ENCODE data around the gene FOXO3. TPM values are rescaled to one million over a fixed set of nuclear protein-coding genes. Genes with fewer than 3 reads are reported as not detected.

FOXO3 gene
- polyA plus RNA-seq, 1 of the 3 experiments (the other 2 are of a cell fraction), result 8.1 TPM

DNA sequence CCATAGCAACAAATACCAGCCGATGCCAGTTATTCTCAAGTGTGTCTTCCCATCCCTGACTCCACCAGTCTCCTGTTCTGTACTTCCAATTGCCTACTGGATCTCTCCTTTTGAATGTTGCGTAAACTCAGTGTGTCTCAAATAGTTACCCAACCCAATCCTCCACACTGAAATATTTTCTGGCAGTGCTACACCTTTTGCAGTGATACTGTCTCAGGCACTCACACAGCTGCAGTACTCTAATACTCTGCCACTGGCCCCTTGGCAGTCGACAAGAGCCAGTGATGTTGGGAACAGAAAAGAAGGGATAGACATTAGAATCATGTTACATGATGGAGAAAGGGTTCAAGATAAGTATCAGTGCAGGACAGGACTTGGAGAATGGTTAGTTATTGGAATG is 31.8 kb upstream of the FOXO3 start:
- no peaks in the 10 kb centered on the region for H3K36me3 ChIP-seq (replicated peaks in 1 of 2; ENCODE audit: control insufficient read depth in 1 of 2, insufficient read depth in 2 of 2, low read length in 1 of 2)
- CTCF ChIA-PET, result interaction anchor here (0.9 to 3.8 kb wide), 7 partner anchors 13 to 548 kb away, joined by 3 to 32 read pairs (median 3); no protein-coding TSS in a partner anchor
- H3K9me2 ChIP-seq, result no peaks in the 10 kb centered on the region
- no peak for DNase-seq
- 63% methylated on average over 3 of the region's 3 CpGs for WGBS (ENCODE audit: low lambda C conversion rate)
- H3K9me3 ChIP-seq, result no peaks in the 10 kb centered on the region
- peaks cover 4% of the 10 kb centered on the region for H3F3A ChIP-seq (replicated peaks; ENCODE audit: insufficient read depth)
- no peak overlapping the region for H3K4me3 ChIP-seq (ENCODE audit: low read depth in 2 of 2, low read length in 1 of 2)
- no peaks in the 10 kb centered on the region; a peak in 1 of 4 replicates for H3K4me1 ChIP-seq (ENCODE audit: control insufficient read depth in 1 of 2, insufficient read depth in 2 of 2, low read depth in 1 of 2, low read length in 1 of 2)
- POLR2A ChIA-PET, result no interaction called here
- H3K27me3 ChIP-seq (ENCODE audit: insufficient read depth), result no peaks in the 10 kb centered on the region
- H2AFZ ChIP-seq (ENCODE audit: low read depth), result no peak overlapping the region
- H3K79me2 ChIP-seq (ENCODE audit: insufficient read depth), result no peaks in the 10 kb centered on the region
- no peak overlapping the region for H3K27ac ChIP-seq (ENCODE audit: low read depth in 2 of 2, low read length in 1 of 2)
- TF ChIP-seq MEF2A (IDR thresholded peaks at IDR 0.05; ENCODE audit: borderline replicate concordance, low read depth) (no peak), RXRA (IDR thresholded peaks at IDR 0.05; ENCODE audit: borderline replicate concordance, low read depth) (no peak), GABPA (IDR thresholded peaks at IDR 0.05; ENCODE audit: low read depth) (no peak), GATA2 (CRISPR knock-in tag; IDR thresholded peaks at IDR 0.05) (no peak), USF2 (IDR thresholded peaks at IDR 0.05; ENCODE audit: borderline replicate concordance, low read depth, low read length) (no peak), IRF3 (IDR thresholded peaks at IDR 0.05; ENCODE audit: low read depth, low read length) (no peak), POLR2AphosphoS5 (IDR thresholded peaks at IDR 0.05; ENCODE audit: low read depth, low read length) (no peak), EZH2phosphoT487 (IDR thresholded peaks at IDR 0.05; ENCODE audit: borderline replicate concordance, low read depth) (no peak)
- TF ChIP-seq, protein P1, sequence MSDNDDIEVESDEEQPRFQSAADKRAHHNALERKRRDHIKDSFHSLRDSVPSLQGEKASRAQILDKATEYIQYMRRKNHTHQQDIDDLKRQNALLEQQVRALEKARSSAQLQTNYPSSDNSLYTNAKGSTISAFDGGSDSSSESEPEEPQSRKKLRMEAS (IDR thresholded peaks at IDR 0.05; ENCODE audit: low read depth), result no peak
- no peaks in the 10 kb centered on the region for H4K20me1 ChIP-seq (ENCODE audit: insufficient read depth)
- no peak overlapping the region for H3K9ac ChIP-seq
- H3K4me2 ChIP-seq, result no peak overlapping the region

DNA sequence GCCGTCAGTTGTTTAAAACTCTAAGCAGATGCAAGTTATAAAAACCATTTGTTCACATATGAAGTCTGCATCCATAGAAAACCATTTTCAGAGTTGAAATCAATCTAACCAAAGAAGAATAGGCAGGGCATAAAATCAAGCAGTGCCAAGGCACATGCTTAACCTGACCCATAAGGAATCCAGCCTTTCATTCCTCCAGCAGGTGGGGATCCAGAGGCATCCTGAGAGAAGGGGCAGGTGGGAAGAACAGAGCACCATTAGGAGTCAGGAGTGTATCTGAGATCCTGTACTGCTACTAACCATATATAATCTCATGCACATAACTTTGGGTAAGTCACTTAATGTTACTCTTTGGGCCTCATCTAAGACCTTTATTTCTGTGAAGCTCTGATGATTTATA is 29.4 kb upstream of the FOXO3 start:
- ChIA-PET CTCF (interaction anchor here (0.6 to 2.3 kb wide), 4 partner anchors 10 to 550 kb away, joined by 3 to 13 read pairs (median 4); no protein-coding TSS in a partner anchor), POLR2A (no interaction called here)
- WGBS (ENCODE audit: low lambda C conversion rate), result 73% methylated on average over 1 of the region's 1 CpG
- no peak overlapping the region for H2AFZ ChIP-seq (ENCODE audit: low read depth)
- no peak overlapping the region for H3K27ac ChIP-seq (ENCODE audit: low read depth in 2 of 2, low read length in 1 of 2)
- H3K4me2 ChIP-seq, result no peak overlapping the region
- no peaks in the 10 kb centered on the region for H3K27me3 ChIP-seq (ENCODE audit: insufficient read depth)
- no peak overlapping the region for H3K4me3 ChIP-seq (ENCODE audit: low read depth in 2 of 2, low read length in 1 of 2)
- TF ChIP-seq, protein P2, sequence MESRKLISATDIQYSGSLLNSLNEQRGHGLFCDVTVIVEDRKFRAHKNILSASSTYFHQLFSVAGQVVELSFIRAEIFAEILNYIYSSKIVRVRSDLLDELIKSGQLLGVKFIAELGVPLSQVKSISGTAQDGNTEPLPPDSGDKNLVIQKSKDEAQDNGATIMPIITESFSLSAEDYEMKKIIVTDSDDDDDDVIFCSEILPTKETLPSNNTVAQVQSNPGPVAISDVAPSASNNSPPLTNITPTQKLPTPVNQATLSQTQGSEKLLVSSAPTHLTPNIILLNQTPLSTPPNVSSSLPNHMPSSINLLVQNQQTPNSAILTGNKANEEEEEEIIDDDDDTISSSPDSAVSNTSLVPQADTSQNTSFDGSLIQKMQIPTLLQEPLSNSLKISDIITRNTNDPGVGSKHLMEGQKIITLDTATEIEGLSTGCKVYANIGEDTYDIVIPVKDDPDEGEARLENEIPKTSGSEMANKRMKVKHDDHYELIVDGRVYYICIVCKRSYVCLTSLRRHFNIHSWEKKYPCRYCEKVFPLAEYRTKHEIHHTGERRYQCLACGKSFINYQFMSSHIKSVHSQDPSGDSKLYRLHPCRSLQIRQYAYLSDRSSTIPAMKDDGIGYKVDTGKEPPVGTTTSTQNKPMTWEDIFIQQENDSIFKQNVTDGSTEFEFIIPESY (IDR thresholded peaks at IDR 0.05; ENCODE audit: borderline replicate concordance, low read depth), result no peak
- TF ChIP-seq GABPA (IDR thresholded peaks at IDR 0.05; ENCODE audit: low read depth) (no peak), MEF2A (IDR thresholded peaks at IDR 0.05; ENCODE audit: borderline replicate concordance, low read depth) (no peak)
- no peaks in the 10 kb centered on the region for H3K36me3 ChIP-seq (replicated peaks in 1 of 2; ENCODE audit: control insufficient read depth in 1 of 2, insufficient read depth in 2 of 2, low read length in 1 of 2)
- DNase-seq, result no peak
- no peak overlapping the region for H3K9ac ChIP-seq
- no peaks in the 10 kb centered on the region for H3F3A ChIP-seq (replicated peaks; ENCODE audit: insufficient read depth)
- H3K9me3 ChIP-seq, result no peaks in the 10 kb centered on the region
- no peaks in the 10 kb centered on the region for H4K20me1 ChIP-seq (ENCODE audit: insufficient read depth)
- no peaks in the 10 kb centered on the region for H3K79me2 ChIP-seq (ENCODE audit: insufficient read depth)
- no peaks in the 10 kb centered on the region for H3K4me1 ChIP-seq (ENCODE audit: control insufficient read depth in 1 of 2, insufficient read depth in 2 of 2, low read depth in 1 of 2, low read length in 1 of 2)
- no peaks in the 10 kb centered on the region for H3K9me2 ChIP-seq

All from SK-N-SH (cell line).